NCI-H2196 (cell line): ENCODE data around the gene NFATC2.

ENCODE experiments used
- DNase-seq: peaks from one replicate; lab custom pipeline; 2025; ENCODE audit not compliant: unreplicated experiment; lab: John Stamatoyannopoulos, UW

NFATC2 gene

DNA sequence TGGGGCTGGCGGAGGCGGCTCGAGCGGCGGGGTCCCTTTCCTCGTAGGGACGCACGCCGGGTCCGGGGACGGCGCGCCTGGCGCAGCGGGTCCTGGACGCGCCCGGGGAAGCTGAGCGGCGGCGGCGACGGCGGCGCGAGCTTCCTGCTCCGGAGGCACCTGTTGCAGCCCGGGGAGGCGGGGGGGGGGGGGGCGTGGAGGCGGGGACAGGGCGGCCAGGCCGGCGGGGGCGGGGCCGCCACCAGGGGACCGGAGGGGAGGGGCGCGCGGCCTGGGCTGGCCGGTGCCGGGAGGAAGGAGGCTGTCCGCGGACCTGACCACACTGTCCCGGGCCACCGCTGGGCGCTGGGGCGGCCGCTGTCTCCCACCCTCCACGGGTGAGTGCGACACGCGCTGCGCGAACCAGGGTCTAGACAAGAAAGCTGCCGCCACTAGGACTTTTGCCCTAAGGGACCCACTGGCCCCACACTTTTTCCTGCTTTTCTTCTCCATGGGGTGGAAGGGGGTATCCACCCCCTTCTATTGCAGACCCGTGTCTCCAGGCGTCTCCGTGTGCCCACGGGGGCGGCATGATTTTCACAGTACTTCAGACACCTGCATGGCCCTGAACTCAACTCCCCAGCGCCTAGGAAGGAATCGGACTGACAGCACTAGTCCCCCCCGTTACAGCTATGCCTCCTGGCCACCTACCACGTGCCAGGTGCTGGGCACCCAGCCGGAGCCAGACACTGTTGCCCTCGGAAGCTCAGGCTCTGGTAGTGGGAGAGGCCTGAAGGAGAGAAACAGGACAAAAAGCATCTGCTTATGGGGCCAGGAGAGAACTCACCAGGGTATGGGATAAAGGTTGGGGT lies at the start of gene NFATC2:
Gene NFATC2 (minus strand): TSS at position 149 of the 851 bp plus-strand sequence. CDS start 220 bp downstream, outside the sequence.
- DNase-seq: peak; percentile 67

DNA sequence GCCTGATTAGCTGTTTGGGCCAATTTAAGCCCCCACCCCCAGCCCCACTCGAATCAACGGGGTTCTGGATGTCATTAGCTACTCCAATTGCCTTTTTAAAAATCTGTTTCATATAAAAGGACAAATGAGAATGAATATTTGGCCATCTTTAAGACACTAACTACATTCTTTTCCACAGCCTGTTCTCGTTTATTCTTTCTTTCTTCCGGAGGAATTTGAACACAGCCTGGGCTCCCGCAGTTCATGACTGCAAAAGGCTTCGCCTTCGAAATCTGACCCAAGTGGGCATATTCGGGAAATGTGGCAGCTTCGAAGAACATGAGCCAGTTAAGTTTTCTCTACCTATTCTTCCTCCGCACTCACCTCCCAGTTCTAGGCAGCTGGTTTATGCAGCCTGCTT lies 49.4 kb upstream of the NFATC2 start:
- no peak for DNase-seq

DNA sequence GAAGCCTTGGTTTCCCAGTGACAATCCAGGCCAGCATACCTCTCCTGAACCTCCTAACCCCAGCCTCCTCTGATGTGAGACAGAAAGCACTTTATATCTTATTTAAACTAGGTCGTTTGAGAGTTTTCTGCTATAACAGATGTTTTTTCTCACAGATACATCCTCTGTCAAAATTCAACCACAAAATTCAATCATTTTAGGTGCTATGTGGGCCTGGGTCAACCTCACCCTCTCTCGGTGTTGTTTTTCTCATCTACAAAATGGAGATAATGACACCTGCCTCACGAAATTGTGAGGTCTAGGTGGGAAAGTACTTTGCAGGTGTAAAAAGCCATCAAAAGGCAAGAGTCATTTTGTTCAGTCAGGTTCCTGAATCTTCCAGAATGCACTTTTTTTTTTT lies 46.2 kb upstream of the NFATC2 start:
- no peak for DNase-seq

DNA sequence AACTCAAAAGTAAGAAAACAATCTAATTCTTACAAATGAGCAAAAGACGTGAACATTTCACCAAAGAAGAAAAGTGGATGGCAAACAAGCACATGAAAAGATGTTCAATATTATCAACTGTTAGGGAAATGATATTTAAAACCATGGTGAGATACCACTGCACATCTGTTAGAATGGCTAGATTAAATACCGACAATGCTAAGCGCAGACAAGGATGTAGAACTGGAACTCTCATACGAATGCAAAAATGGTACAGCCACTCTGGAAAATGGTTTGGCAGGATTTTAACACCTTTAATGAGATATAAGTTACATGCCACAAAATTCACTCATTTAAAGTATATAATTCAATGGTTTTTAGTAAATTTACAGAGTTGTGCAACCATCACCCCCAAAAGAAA lies 44.6 kb upstream of the NFATC2 start:
- DNase-seq: no peak

DNA sequence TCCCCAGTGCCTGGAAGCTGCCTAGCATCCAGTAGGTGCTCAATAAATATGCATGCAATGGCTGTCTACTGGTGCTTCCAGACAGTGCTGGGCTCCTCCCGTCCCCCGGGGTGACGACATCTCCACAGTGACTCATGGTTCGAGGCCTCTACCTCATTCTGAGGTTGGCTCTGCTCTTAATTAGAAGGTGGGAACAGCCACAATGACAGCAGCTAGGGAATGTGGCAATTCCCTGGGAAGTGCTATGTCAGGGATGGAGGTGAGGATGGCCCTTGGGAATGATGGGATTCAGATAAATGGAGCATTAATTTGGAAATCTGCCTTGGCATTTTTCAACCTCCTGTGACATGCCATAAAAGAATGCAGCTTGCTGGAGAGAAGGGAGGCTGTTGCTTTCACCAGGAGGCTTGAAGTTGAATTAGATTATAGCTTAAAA lies 43.5 kb upstream of the NFATC2 start:
- no peak for DNase-seq

DNA sequence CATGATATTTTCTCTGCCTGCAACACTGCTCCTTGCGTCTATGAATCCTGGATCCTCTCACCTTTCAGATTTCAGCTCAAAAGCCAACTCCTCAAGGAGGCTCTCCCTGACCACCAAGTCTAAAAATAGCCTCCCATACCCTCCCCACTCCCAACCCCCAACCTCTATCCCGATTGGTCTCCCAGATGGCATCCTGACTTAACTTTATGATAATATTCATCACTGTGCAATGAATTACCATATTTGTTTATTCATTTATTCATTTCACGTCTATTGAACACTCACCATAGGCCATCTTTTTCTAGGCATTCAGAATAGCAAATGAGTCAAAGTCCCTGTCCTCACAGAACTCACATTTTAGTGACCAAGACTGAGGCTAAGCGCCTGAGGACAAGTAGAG lies 42.6 kb upstream of the NFATC2 start:
- no peak for DNase-seq

DNA sequence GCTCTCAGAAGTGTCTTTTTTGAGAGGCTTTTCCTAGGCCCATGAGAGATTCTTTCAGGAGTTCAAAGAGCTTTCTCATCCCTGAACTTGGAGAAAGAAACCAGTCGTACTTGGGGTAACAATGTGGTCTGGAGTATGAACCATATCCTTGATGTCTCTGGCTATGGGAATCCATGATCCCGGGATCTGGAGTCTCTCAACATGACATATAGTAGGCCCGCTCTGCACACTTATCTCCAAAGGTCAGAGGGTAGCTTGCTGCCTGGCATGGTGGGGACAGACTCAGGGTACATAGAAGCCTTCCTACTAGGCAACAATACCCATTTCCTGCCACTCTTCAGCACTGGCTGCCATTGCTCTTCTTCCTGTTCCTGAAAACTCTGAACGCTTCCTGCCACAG lies 42.2 kb upstream of the NFATC2 start:
- no peak for DNase-seq

DNA sequence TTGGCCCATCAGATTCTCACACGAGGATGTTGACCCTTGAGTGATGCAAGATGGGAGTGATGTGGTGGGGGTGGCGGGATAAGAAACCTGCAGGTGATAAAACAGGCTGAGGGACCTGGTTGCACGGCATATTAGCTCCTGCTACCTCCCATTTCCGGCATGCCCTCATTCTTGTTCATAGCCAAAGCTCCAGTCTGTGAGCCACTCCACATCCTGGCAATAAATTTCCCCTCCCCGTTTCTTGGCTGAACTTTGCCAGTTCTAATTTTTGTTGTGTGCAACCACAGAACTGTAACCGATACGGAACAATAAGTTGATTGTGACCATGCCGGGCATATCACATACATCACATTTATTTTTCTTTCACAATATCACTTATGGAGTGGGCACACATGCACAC lies 41.6 kb upstream of the NFATC2 start:
- DNase-seq: no peak

DNA sequence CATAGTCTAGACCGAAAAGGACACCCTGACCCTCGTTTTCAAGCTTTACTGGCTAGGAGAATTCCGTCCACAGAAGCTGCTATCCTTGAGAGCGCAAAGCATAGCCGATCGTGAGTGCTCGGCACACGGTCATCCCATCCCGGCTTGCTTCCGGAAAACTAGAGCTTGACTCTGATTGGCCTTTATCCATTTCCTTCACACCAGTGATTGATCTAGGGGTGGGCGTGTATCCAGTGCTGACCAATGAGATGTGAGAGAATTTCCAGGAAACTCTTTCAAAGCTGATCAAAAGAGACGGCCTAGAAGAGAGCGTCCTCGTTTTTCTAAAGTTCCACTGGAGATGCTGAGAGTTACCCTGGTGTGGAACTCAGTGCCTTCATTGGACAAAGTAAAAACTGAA lies 41.0 kb upstream of the NFATC2 start:
- no peak for DNase-seq

DNA sequence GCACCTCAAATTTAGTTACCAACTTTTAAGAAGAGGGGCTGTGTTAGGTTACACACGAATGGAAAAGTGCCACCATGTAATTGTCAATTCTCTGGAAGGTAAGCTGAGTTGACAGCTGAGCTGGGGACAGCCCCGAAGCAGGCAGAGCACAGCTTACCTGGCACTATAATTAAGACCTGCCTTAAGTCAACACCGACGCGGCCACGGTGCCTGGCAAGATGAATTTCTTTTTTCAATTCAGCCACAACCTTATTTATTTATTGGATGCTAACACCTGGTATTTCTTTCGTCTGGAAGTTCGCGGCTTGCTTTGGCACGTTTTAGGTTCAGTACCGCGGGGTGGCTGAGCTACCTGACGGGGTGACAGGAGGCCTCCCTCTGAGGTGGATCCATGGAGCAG lies 40.6 kb upstream of the NFATC2 start:
- peak; percentile 8 for DNase-seq

DNA sequence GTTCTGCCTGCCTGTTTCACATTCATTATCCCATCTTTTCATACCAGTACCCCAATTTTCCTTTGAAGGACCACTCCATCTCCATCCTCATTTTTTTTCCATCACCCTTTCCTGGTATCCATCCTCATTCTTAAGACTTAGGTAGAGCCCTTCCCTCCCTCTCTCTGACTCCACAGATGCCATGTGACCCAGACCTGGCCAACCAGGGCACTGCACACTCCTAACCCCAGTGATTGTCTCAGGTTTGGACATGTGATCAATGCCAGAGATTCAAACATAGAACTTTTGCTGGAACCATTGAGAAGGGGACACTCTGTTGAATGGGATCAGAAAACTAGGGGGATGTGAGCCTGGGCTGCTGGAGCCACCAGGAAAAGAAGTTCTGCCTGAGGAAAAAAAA lies 39.1 kb upstream of the NFATC2 start:
- DNase-seq: no peak

DNA sequence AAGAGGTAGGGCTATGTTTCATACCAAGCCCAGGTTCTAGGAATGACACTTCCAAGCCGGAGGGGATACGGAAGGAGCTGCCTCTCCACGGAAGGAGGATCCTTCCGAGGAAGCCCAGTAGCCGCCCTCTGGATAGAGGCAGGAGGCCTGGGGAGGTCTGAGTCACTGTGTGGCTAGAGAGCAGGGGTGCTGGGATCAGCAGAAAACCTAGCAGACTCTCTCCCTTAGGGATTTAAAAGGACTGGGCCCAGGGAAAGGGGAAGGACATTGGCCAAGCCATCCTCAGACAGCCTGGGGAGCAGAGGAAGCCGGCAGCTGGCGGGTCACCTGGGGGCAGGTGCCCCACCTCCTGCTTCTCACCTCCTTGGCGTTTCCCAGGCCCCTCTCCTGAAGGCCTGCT lies 36.6 kb upstream of the NFATC2 start:
- DNase-seq: no peak

DNA sequence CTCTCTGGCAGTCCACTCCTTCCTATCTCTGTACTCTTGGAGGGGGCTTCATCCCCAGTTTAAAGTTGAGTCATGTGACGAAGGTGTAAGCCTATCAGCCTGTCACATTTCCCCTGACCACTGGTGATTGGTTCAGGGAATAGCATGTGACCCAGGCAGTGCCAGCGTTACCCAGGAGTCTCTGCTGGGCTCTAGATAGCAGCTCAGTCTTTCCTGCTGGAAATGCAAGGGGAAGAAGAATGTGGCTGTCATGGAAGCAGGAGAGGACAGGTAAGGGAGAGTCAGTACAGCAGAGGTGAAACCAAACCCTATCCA lies 35.6 kb upstream of the NFATC2 start:
- no peak for DNase-seq

DNA sequence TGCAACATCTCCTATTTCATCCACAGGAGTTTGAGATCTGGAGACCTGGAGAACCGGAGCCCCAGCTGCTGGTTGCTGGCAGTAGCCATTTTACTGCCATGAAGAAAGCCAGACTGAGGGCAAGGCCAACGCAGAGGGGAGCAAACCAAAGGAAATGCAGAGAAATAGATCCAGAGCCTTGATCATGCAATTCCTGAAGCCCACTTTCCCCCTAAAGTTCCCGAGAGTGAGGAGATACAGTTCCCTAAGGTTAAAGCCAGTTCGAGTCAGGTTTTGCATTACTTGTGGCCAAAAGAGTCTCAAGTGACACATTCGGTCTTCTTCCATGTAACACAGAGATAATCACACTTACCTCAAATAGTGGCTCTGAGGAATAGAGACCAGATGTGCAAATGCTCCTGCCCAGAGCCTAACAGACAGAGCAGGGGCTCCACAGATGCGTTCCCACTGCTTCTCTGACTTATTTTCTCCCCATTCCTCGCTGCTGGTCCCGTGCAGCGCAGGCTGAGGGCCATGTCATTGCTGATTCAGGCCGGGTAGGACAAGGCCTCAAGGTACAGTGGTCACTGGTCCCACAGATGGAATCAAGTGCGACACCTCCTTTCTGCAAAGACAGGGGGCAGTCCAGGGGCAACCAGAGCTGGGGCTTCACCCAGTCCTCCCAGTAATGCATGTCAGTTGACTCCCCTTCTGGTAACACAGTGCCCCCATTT lies 35.1 kb upstream of the NFATC2 start:
- DNase-seq: no peak

DNA sequence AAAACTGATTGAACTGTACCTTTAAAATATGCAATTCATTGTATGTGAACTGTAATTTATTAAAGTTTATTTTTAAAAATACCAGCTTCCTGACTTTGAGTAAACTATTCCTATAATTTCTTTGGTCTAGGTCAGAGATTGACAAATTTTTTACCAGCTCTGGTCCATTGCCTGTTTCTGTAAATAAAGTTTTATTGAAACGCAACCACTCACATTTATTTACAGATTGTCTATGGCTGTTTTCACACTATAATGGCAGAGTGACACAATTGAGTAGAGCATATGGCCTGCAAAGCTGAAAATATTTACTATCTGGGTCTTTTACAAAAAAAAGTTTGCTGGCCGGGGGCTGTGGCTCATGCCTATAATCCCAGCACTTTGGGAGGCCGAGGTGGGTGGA lies 33.0 kb upstream of the NFATC2 start:
- no peak for DNase-seq

DNA sequence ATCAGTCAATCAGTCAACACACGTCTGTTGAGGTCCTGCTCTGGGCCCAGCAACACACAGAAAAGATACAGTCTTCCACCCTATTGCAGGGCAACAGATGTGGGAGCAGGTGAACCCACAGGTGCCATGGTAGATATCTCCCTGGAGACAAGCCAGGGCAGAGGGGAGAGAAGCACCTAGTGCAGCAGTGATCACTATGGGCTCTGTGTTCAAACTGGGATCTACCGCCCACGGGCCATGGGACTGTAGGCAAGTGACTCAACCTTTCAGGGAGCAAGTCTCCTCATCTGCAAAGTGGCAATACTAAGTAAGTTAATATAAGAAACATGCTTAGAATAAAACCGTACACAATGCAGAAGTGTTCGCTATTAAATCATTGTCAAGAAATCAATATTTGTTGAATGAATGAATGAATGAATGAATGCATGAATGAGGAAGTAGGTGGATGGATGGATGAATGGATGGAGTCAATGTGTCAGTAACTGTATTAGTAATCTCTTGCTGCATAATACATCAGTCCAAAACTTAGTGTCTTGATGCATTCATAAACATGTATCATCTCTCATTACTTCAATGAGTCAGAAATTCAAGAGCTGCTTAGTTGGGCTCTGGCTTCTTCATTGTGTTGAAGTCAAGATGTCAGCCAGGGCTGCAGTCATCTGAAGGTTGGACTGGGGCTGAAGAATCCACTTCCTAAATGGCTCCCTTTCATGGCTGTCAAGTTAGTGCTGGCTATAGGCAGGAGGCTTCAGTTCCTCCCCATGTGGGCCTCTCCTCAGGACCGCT lies 31.9 kb upstream of the NFATC2 start:
- no peak for DNase-seq

DNA sequence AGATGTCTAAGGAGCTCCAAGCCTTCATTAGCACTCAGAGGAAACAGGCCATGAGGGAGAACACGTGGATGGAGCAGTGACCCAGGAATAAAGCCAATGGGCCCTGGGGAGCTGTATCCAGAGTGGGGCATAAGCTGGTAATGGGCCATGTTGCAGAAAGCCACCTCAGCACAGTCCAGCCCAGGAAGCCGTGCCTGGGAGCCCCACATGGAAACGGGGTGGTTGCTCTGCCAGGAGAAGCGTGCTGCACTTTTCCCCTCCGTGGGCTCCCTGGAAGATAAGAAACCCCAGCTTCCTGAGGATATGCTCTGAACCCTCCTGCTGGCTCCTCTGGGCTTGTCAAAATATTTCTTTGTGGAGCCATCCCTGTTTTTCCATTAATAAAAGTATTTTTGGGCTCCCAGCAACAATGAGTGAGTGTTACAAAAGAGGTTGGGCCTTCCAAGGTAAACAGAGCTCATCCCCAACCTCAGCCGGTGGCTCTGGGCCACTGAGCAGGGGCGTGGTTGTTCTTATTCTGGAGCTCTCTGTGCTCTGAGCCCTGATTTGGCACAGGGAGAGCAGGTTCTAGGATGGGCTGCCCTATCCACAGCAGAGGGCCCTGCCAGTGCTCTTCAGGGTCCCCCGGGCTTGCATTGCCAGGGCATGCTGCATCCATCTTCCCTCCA lies 31.2 kb upstream of the NFATC2 start:
- no peak for DNase-seq

DNA sequence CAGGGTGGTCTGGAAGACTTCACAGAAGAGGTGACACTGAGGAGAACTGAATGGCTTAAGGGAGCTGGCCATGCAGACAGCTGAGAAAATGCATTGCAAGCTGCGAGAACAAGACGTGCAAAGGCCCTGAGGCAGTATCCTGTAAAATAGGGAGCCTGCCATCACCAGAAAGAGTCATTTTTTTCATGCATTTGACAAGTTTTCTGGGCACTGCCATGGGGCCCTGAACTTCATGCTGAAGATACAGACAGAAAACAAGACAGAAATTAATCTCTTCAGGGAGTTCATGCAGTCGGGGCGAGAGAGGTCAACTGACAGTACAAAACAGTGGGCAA lies 28.9 kb upstream of the NFATC2 start:
- DNase-seq: no peak

DNA sequence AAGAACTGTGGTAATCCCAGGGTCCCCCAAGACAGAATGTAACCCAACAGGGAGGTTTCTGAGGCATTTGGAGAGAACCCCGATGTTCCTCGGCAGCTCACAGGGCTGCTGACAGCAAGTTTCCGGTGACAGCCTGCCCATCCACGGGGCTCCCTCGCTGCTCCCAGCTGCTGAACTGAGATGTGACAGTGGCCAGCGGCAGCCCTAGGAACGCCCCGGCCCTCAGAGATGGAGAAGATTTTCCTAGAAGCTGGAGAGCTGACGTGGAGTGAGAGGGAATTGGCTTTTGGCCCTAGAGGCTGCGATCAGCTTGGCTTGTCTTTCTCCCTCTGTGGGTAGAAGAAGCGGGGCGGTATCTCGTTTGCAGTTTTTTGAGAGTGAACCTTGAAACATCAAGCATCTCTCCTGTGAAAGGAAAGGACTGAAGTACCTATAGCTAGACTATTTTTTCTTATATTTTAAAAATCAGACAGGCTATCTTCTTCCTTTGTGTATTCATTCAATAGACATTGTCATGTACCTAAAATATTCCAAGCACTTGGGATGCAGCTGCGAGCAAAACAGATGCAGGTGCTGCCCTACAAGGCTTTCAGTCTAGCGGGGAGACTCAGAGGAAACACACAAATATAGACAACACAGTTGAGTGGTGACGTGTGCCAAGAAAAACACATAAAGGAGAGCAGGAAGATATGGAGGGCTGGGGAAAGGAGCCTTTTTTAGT lies 28.4 kb upstream of the NFATC2 start:
- no peak for DNase-seq

DNA sequence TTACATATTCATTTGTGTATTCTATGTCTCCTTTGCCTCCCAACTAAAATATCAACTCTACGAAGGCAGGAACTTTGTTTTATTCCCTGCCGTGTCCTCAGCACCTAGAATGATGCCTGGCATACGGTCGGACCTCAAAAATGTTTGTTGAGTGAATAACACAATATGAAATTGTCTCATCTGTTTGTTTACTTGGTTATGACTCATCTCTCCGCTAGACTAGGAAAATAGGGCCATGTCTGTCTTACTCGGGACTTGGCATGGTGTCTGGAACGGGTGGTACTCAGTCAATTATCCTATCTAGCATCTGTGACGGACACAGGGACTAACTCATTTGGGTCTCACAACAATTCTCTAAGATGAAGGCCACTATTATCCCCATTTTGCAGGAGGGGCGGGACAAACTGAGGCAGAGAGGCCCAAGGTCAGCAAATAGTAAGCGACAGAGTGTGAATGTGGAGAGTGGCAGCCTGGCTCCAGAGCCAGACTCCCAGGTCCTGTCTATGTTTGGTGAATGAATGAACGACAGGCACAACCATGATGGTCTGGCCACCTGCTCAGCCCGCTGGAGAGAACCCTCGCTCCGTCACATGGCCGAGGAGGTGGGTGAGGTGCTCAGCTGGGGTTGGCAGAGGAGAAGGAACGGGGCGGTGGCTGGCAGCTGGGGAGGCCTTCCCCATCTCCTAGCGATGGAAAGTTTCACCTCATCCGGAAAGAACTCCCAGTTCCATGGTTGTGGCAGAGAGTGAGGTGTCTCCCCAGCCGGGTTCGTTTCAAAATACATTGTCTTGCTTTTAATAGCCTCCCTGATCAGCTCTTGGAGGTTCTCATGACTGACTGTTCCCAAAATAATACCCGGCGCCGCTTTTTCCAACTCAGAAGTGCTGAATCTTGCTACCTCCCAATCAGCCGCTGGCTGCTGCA lies 27.6 kb upstream of the NFATC2 start:
- DNase-seq: no peak
